K562 (cell line): ENCODE measurements around the gene DUOXA2. TPM values are rescaled to one million over a fixed set of nuclear protein-coding genes. Genes with fewer than 3 reads are reported as not detected.

Experiments used
- ATAC-seq: fragments of 200-7000 bp; cut with Tn5 transposase; 3 replicates; pipeline ENCODE4 v1.9.1; 2020; ENCODE audit warnings: moderate library complexity
- BruUV-seq: library from RNA; stranded (reverse); fragments of 400-500 nt; replicated peaks from 2 replicates; lab custom pipeline; 2021; lab: Mats Ljungman, UMichigan
- CTCF ChIA-PET: fragments of 300-600 bp; formaldehyde crosslinking; extraction: SDS; loops from one replicate; lab custom pipeline; 2021; ENCODE audit warnings: low intra/inter-chr PET ratio; lab: Yijun Ruan, JAX
- POLR2A ChIA-PET: fragments of 300-600, 350-650 bp; sonication (Branson Sonifier 250); formaldehyde crosslinking; extraction: SDS; loops from one replicate; lab custom pipeline; 2021; ENCODE audit warnings: antibody characterized with exemption, inconsistent platforms; lab: Yijun Ruan, JAX
- DNase-seq, 4 experiments: peaks; one replicate each; pipeline versions ENCODE4 v3.0.0 to v3.0.0-alpha.2; 2011 to 2018; ENCODE audit warnings: low spot score in 3 of 4, mixed read lengths in 3 of 4; ENCODE audit errors: extremely low read depth in 1 of 4
- FAIRE-seq: peaks from 2 replicates; lab custom pipeline; 2011; peaks lifted over from hg19 to GRCh38; lab: Jason Lieb, UNC
- H2AFZ ChIP-seq: 2 replicates; pipeline ENCODE4 v1.6.0; 2011; ENCODE audit warnings: low read depth, low read length, control low read depth, inconsistent platforms
- H3K27ac ChIP-seq: fragments of 200-600 bp; 3 replicates; pipeline ENCODE4 v1.8.0; 2011; ENCODE audit warnings: low read depth, mild to moderate bottlenecking, control low read depth, inconsistent platforms, low read length, moderate library complexity, mixed read lengths; ENCODE audit errors: extremely low read depth
- H3K27me3 ChIP-seq, 2 experiments: fragments of 300-600 bp in 1 of 2; 2 replicates in 1 of 2; 3 replicates in 1 of 2; pipeline versions ENCODE4 v1.6.0 to v1.8.0; 2011; ENCODE audit warnings: inconsistent platforms in 2 of 2, low read length in 2 of 2, mild to moderate bottlenecking in 1 of 2, mixed read lengths in 1 of 2, moderate library complexity in 1 of 2; ENCODE audit not compliant: control insufficient read depth in 2 of 2, insufficient read depth in 2 of 2
- H3K36me3 ChIP-seq: fragments of 300-600 bp; 3 replicates; pipeline ENCODE4 v1.8.0; 2011; ENCODE audit warnings: mild to moderate bottlenecking, low read length, inconsistent platforms; ENCODE audit not compliant: control insufficient read depth, insufficient read depth
- H3K4me1 ChIP-seq, 2 experiments: fragments of 200-600 bp in 1 of 2; replicated peaks in 1 of 2; 2 replicates in 1 of 2; 3 replicates in 1 of 2; pipeline versions ENCODE4 v1.5.1 to v1.8.0; 2011; ENCODE audit warnings: inconsistent platforms in 2 of 2, low read length in 2 of 2, mild to moderate bottlenecking in 1 of 2, mixed read lengths in 1 of 2, moderate library complexity in 1 of 2; ENCODE audit not compliant: control insufficient read depth in 2 of 2, insufficient read depth in 2 of 2
- H3K4me2 ChIP-seq: 2 replicates; pipeline ENCODE4 v1.6.1; 2011; ENCODE audit warnings: low read length, control low read depth, inconsistent platforms, mixed read lengths; ENCODE audit not compliant: insufficient read depth
- H3K4me3 ChIP-seq: fragments of 200-600 bp; sonication (generic), shearing (Covaris generic); 2 replicates; pipeline ENCODE4 v1.5.1; 2016; ENCODE audit warnings: control low read depth, inconsistent platforms
- H3K79me2 ChIP-seq: fragments of 200-600 bp; 3 replicates; pipeline ENCODE4 v1.8.0; 2011; ENCODE audit warnings: low read length, inconsistent platforms; ENCODE audit not compliant: control insufficient read depth, insufficient read depth
- H3K9ac ChIP-seq, 2 experiments: 2 replicates each; pipeline versions ENCODE4 v1.6.0 to v1.6.1; 2011; ENCODE audit warnings: low read depth in 2 of 2, low read length in 2 of 2, control low read depth in 1 of 2, inconsistent platforms in 1 of 2, mild to moderate bottlenecking in 1 of 2, mixed read lengths in 1 of 2; ENCODE audit not compliant: insufficient read depth in 1 of 2
- H3K9me1 ChIP-seq: one replicate; pipeline ENCODE4 v1.6.0; 2011; ENCODE audit warnings: inconsistent platforms, mild to moderate bottlenecking, low read length, moderate library complexity; ENCODE audit not compliant: control insufficient read depth, insufficient read depth
- H3K9me3 ChIP-seq: replicated peaks from 2 replicates; pipeline ENCODE4 v1.5.1; 2011; ENCODE audit warnings: low read depth, low read length, inconsistent platforms; ENCODE audit not compliant: control insufficient read depth, insufficient read depth
- H4K20me1 ChIP-seq: replicated peaks from 2 replicates; pipeline ENCODE4 v1.6.1; 2011; ENCODE audit warnings: low read length, inconsistent platforms, mixed read lengths; ENCODE audit not compliant: control insufficient read depth, insufficient read depth
- NFIC ChIP-seq: fragments of 450-650 bp; IDR thresholded peaks from 2 replicates; pipeline ENCODE4 v1.6.1; 2017; ENCODE audit warnings: mild to moderate bottlenecking, inconsistent platforms
- PRDM10 ChIP-seq: fragments of 450-650 bp; IDR thresholded peaks from 2 replicates; pipeline ENCODE4 v1.6.1; 2018; ENCODE audit not compliant: partially characterized antibody
- SMAD3 ChIP-seq: fragments of 450-650 bp; formaldehyde crosslinking; conservative IDR thresholded peaks from 2 replicates; pipeline ENCODE4 v1.4.0; 2020; ENCODE audit warnings: mild to moderate bottlenecking
- STAT5A ChIP-seq: IDR thresholded peaks from 2 replicates; pipeline ENCODE4 v1.6.1; 2012; ENCODE audit warnings: low read length, inconsistent platforms, borderline replicate concordance
- WGBS: fragments of 100-300 bp; shearing (Covaris generic); methylation state at CpG from one replicate; pipeline ENCODE4 v1.1.6; 2016; ENCODE audit warnings: low coverage, mixed read lengths; ENCODE audit not compliant: insufficient coverage; ENCODE audit errors: missing lambda C conversion rate; 5-methylcytosine and 5-hydroxymethylcytosine counted together
- in situ Hi-C: fragments of 300-500 bp; cut with MboI; formaldehyde crosslinking; loops from 4 replicates; pipeline ENCODE4 v1.15.0; 2018; ENCODE audit warnings: inconsistent platforms, mixed read lengths
- intact Hi-C: fragments of 100-400 bp; cut with micrococcal nuclease; formaldehyde crosslinking; loops from 2 replicates; pipeline ENCODE4 v1.14.2; 2022
- polyA plus RNA-seq, 8 experiments: library from polyadenylated mRNA; depleted of rRNA in 4 of 8; stranded (reverse) in 5 of 8; unstranded in 3 of 8; fragments of >200 nt; fragmentation: Nextera tagmentation in 2 of 8; fragmentation: Illumina TruSeq in 1 of 8; extraction: Ambion mirVana in 2 of 8; extraction: Trizol in 1 of 8; gene quantifications; 2 replicates each; pipeline versions ENCODE4 v1.2.1 to v1.2.3, GENCODE V29; 2011 to 2014; ENCODE audit warnings: inconsistent platforms in 1 of 8, missing spikeins in 1 of 8
- total RNA-seq, 7 experiments: library from RNA; depleted of rRNA in 6 of 7; stranded (reverse); fragments of >200 nt in 6 of 7; fragmentation: Illumina TruSeq in 2 of 7; extraction: Trizol in 2 of 7; gene quantifications; 2 replicates each; pipeline versions ENCODE4 v1.2.1 to v1.2.3, GENCODE V29; 2011 to 2021; ENCODE audit warnings: low replicate concordance in 1 of 7

The DUOXA2 gene
- total and polyA plus RNA-seq, 9 of the 15 experiments (the other 6 are each of a cell fraction or from before 2014, with no cell fraction given), result not detected

DNA sequence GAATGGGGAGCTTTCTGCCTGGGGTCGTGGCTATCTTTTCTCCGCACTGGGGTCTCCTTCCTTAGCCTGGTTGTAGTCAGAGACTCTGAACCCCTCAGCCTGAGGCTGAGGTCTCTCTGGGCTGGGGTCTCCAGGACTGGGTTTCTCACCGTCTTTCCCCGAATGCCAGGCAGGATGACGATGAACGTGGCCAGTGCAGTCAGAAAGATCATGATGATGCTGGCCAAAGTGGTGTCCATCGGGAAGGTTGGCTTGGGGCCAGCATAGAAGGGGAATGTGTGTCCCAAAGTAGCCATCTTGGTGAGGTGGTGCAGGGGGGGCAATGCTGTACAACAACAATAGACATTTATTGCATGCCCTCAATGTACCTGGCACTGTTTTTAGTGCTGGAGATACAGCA lies 8.6 kb downstream of the DUOXA2 start:
- in situ Hi-C loops, result loop anchor here (25.0 kb wide), 1 partner anchor 160 kb away; the partner anchor contains the start of gene TERB2
- H2AFZ ChIP-seq, result no peak overlapping the region
- H3K4me3 ChIP-seq, result no peak overlapping the region
- H4K20me1 ChIP-seq, result no peaks in the 10 kb centered on the region
- DNase-seq (no peak), FAIRE-seq (no peak)
- H3K4me2 ChIP-seq, result no peak overlapping the region
- intact Hi-C loops, result no loop called here
- CTCF ChIA-PET, result no interaction called here
- 0% methylated on average over 7 of the region's 7 CpGs for WGBS
- no peaks in the 10 kb centered on the region for H3K79me2 ChIP-seq
- BruUV-seq, result no TSS peak
- no peak overlapping the region for H3K27ac ChIP-seq
- H3K27me3 ChIP-seq, result peaks cover 7 to 35% of the 10 kb centered on the region in 2 experiments; a peak in 4 of 5 replicates
- POLR2A ChIA-PET, result interaction anchor here (0.7 to 1.1 kb wide), 4 partner anchors 9 to 38 kb away, joined by 3 to 5 read pairs (median 3); no protein-coding TSS in a partner anchor
- no peaks in the 10 kb centered on the region for H3K9me1 ChIP-seq
- H3K9me3 ChIP-seq, result no peaks in the 10 kb centered on the region
- peaks cover 0 to 3% of the 10 kb centered on the region in 2 experiments; a peak in 3 of 5 replicates for H3K4me1 ChIP-seq
- no peak for TF ChIP-seq SMAD3 (CRISPR knock-in tag)
- no peak for TF ChIP-seq STAT5A
- TF ChIP-seq PRDM10, result no peak
- TF ChIP-seq NFIC, result peak; percentile 57
- TF ChIP-seq, all 486 proteins: peak for 1
- no peak overlapping the region for H3K9ac ChIP-seq
- no peaks in the 10 kb centered on the region for H3K36me3 ChIP-seq
- ATAC-seq, result no peak
